ENCODE data around the gene GPR15. TPM values are rescaled to one million over a fixed set of nuclear protein-coding genes. Genes with fewer than 3 reads are reported as not detected.
A peak's percentile ranks its signal among the peaks of the same experiment; 100 is the strongest.

The GPR15 gene
- 10 to 100 TPM in 1 of 3 donors, 1 to 10 TPM in 1, under 1 TPM in 1; 0.97 to 32.8 (median 1.5) TPM for total RNA-seq
- total RNA-seq (2013), result 2.1 TPM

DNA sequence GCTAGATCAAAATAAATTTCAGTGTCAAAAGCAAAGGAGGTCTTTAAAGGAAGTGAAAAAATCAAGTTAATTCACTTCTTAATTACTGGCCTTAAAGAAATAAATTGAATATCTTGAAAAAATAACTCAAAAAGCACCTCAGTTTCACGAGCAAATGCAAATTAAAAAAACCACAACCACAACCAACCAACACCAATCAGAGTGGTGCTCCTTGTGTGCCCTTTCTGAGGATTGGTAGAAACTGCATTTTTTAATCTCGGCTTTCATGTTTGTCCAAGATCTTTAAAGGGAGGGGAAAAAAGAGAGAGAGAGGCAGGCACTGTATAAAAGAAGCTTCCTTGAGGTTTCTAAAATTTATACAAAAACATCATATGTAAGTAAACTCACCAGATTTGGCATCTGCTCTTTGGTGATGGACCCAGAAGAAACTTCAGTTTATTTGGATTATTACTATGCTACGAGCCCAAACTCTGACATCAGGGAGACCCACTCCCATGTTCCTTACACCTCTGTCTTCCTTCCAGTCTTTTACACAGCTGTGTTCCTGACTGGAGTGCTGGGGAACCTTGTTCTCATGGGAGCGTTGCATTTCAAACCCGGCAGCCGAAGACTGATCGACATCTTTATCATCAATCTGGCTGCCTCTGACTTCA lies at the start of gene GPR15:
Gene GPR15 (plus strand): TSS at position 357 of the 653 bp plus-strand sequence. CDS start 56 bp downstream, at position 413.
- Mint-ChIP-seq H3K36me3 (no peaks in the 10 kb centered on the region), H3K4me3 (no peak within 1 kb of the TSS), H3K4me1 (no peaks in the 10 kb centered on the region), H3K27ac (no peak within 1 kb of the TSS), H3K27me3 (ENCODE audit: low read depth in 2 of 2) (no peaks in the 10 kb centered on the region), H3K9me3 (no peaks in the 10 kb centered on the region)
- Histone ChIP-seq H3K36me3 (ENCODE audit: control insufficient read depth, insufficient read depth, low read length) (no peaks in the 10 kb centered on the region), H3K27me3 (ENCODE audit: control insufficient read depth, insufficient read depth, low read length) (no peaks in the 10 kb centered on the region), H3K4me1 (ENCODE audit: control insufficient read depth, insufficient read depth, low read length) (no peaks in the 10 kb centered on the region), H3K27ac (ENCODE audit: low read length) (no peak within 1 kb of the TSS), H3K9me3 (ENCODE audit: control insufficient read depth, insufficient read depth, low read length) (no peaks in the 10 kb centered on the region), H3K4me3 (ENCODE audit: low read length) (no peak within 1 kb of the TSS)
- TF ChIP-seq, protein P1, sequence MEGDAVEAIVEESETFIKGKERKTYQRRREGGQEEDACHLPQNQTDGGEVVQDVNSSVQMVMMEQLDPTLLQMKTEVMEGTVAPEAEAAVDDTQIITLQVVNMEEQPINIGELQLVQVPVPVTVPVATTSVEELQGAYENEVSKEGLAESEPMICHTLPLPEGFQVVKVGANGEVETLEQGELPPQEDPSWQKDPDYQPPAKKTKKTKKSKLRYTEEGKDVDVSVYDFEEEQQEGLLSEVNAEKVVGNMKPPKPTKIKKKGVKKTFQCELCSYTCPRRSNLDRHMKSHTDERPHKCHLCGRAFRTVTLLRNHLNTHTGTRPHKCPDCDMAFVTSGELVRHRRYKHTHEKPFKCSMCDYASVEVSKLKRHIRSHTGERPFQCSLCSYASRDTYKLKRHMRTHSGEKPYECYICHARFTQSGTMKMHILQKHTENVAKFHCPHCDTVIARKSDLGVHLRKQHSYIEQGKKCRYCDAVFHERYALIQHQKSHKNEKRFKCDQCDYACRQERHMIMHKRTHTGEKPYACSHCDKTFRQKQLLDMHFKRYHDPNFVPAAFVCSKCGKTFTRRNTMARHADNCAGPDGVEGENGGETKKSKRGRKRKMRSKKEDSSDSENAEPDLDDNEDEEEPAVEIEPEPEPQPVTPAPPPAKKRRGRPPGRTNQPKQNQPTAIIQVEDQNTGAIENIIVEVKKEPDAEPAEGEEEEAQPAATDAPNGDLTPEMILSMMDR (IDR thresholded peaks at IDR 0.05), result no peak
- ATAC-seq, result no peak
- 83% methylated on average over 7 of the region's 7 CpGs for WGBS (ENCODE audit: insufficient coverage)
- DNase-seq, result peak in 1 of 2 donors; percentile 38
- intact Hi-C loops (cut with micrococcal nuclease), result no loop called here

DNA sequence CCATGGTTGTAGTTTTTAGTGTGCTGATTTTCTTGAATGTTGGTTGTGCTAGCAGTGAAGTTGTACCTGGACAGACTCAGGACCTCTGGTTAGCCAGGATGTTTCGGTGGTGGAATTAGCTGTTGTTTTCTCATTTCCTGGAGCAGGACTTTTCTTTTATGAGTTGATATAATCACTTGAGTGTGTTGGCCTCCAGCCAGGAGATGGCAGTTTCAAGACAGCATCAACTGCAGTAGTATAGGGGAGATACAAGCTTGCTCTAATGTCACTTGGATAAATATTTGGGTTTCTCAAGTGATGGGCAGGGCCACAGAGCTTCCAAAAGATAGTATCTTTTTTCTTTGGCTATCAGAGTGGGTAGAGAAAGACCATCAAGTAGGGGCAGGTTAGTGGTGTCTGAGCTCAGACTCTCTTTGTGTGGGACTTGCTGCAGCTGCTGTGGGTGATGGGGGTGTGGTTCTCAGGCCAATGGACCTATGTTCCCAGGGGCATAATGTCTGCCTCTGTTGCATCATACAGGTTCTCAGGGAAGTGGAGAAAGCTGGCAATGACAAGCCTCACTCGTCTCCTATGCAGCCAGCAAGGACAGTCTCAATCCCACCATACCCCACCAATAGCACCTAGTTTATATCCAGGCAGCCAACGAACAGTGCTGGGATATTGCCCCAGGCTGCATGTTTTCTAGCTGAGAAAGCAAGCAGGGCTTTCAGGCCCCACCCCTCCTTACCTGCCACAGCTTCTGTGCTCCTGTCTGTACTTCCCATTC lies 48.9 kb upstream of the GPR15 start:
- DNase-seq, result no peak
- TF ChIP-seq, protein P1 (IDR thresholded peaks at IDR 0.05), result no peak
- H3K4me3 ChIP-seq (ENCODE audit: low read length), result no peak overlapping the region
- H3K27ac ChIP-seq (ENCODE audit: low read length), result no peak overlapping the region
- peaks cover 18% of the 10 kb centered on the region for H3K36me3 Mint-ChIP-seq
- H3K27me3 Mint-ChIP-seq (ENCODE audit: low read depth in 2 of 2), result no peaks in the 10 kb centered on the region
- no peak overlapping the region for H3K4me3 Mint-ChIP-seq
- intact Hi-C loops (cut with micrococcal nuclease), result no loop called here
- H3K27me3 ChIP-seq (ENCODE audit: control insufficient read depth, insufficient read depth, low read length), result no peaks in the 10 kb centered on the region
- no peak for ATAC-seq
- H3K36me3 ChIP-seq (ENCODE audit: control insufficient read depth, insufficient read depth, low read length), result no peaks in the 10 kb centered on the region
- H3K27ac Mint-ChIP-seq, result no peak overlapping the region
- no peaks in the 10 kb centered on the region for H3K4me1 Mint-ChIP-seq
- H3K9me3 ChIP-seq (ENCODE audit: control insufficient read depth, insufficient read depth, low read length), result peaks cover 10% of the 10 kb centered on the region
- peaks cover 12 to 13% of the 10 kb centered on the region in 2 donors for H3K9me3 Mint-ChIP-seq
- H3K4me1 ChIP-seq (ENCODE audit: control insufficient read depth, insufficient read depth, low read length), result no peaks in the 10 kb centered on the region
- 77% methylated on average over 3 of the region's 3 CpGs for whole genome bisulfite sequencing (ENCODE audit: insufficient coverage)

DNA sequence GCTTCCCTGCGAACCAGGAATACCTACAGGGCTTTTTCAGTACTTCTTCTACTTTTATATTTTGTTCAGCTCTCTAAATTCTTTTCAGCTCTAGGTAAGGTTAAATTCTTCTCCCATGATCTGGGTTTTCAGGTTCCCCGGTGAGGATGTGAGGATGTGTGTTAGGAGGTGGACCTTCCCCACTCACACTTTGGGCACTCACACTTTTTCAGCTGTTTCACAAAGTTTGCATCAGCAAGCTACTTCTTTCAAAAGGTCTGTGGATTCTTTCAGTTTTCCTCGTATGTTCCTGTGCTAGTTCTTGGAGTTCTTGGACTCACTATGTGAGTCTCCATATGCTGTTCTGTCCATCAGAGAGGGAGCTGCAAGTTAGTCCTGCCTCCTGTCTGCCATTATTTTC lies 48.2 kb upstream of the GPR15 start:
- Histone ChIP-seq H3K27ac (ENCODE audit: low read length) (no peak overlapping the region), H3K4me1 (ENCODE audit: control insufficient read depth, insufficient read depth, low read length) (no peaks in the 10 kb centered on the region), H3K4me3 (ENCODE audit: low read length) (no peak overlapping the region), H3K9me3 (ENCODE audit: control insufficient read depth, insufficient read depth, low read length) (peaks cover 10% of the 10 kb centered on the region), H3K36me3 (ENCODE audit: control insufficient read depth, insufficient read depth, low read length) (no peaks in the 10 kb centered on the region), H3K27me3 (ENCODE audit: control insufficient read depth, insufficient read depth, low read length) (no peaks in the 10 kb centered on the region)
- peaks cover 15 to 19% of the 10 kb centered on the region in 2 donors for H3K9me3 Mint-ChIP-seq
- no peak overlapping the region for H3K27ac Mint-ChIP-seq
- DNase-seq (no peak), ATAC-seq (no peak)
- no peaks in the 10 kb centered on the region for H3K4me1 Mint-ChIP-seq
- TF ChIP-seq, protein P1 (IDR thresholded peaks at IDR 0.05), result no peak
- no peak overlapping the region for H3K4me3 Mint-ChIP-seq
- peaks cover 25% of the 10 kb centered on the region for H3K36me3 Mint-ChIP-seq
- 85% methylated on average over 3 of the region's 3 CpGs for WGBS (ENCODE audit: insufficient coverage)
- no peaks in the 10 kb centered on the region for H3K27me3 Mint-ChIP-seq (ENCODE audit: low read depth in 2 of 2)
- intact Hi-C loops (cut with micrococcal nuclease), result no loop called here
